ENCODE measurements around the gene PCDHA13.
"Not testable (repeated sequence)": the region's sequence is repeated elsewhere in the genome, so short reads cannot be mapped to it uniquely, and the experiment has no call there.

PCDHA13 gene, protein sequence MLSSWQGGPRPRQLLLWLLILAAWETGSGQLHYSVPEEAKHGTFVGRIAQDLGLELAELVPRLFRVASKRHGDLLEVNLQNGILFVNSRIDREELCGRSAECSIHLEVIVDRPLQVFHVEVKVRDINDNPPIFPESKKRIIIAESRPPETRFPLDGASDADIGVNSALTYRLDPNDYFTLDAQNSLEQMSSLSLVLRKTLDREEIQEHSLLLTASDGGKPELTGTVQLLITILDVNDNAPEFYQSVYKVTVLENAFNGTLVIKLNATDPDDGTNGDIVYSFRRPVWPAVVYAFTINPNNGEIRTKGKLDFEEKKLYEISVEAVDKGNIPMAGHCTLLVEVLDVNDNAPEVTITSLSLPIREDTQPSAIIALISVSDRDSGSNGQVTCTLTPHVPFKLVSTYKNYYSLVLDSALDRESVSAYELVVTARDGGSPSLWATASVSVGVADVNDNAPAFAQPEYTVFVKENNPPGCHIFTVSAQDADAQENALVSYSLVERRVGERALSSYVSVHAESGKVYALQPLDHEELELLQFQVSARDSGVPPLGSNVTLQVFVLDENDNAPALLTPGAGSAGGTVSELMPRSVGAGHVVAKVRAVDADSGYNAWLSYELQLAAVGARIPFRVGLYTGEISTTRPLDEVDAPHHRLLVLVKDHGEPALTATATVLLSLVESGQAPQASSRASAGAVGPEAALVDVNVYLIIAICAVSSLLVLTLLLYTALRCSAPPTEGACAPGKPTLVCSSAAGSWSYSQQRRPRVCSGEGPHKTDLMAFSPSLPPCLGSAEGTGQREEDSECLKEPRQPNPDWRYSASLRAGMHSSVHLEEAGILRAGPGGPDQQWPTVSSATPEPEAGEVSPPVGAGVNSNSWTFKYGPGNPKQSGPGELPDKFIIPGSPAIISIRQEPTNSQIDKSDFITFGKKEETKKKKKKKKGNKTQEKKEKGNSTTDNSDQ

DNA sequence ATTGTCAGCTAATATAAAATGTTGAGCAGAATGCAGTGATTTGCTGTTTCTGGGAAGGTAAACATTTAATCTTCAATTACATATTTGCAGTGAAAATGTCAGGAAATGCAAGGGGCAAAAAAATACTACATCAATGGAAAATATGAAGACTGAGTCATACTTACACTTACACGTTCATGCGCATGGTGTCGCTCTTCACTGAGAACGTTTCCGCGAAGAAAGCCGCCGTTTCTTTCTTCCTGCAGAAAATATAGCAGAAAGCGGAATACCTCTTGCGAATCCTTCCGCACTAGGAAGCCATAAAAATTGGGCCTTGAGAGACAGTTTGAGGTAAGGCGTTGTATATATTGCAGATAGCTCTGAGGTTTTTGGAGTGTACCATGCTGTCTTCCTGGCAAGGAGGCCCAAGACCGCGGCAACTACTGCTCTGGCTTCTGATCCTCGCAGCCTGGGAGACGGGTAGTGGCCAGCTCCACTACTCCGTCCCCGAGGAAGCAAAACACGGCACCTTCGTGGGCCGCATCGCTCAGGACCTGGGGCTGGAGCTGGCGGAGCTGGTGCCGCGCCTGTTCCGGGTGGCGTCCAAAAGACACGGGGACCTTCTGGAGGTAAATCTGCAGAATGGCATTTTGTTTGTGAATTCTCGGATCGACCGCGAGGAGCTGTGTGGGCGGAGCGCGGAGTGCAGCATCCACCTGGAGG, at the start of gene PCDHA13:
Gene PCDHA13, plus strand, starts transcription at position 236 of the 702 bp plus-strand sequence. Its CDS starts 145 bp downstream, at position 381.
- no peak for DNase-seq

DNA sequence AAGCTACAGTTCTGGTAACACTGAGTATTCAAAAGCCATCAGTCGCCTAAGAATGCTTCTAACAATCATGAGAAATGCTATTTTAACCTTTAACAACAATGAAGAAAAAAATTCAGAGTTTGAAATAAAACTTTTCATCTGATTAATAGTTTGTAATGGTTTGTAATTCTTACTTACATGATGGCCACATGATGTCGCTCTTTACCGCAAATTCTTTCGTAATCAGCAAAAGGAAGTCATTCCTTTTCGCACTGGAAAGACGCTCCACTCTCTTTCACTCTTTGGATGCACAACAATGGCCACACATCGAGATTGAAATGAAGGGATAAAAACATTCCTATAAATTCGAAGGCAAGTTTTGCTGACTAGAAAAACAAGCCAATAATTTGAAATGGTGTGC, 47.9 kb upstream of the PCDHA13 start, which contains the start of gene PCDHA7:
Gene PCDHA7, plus strand, starts transcription at position 277 of the 400 bp plus-strand sequence. Its CDS starts 115 bp downstream, at position 392.
- no peak for DNase-seq

DNA sequence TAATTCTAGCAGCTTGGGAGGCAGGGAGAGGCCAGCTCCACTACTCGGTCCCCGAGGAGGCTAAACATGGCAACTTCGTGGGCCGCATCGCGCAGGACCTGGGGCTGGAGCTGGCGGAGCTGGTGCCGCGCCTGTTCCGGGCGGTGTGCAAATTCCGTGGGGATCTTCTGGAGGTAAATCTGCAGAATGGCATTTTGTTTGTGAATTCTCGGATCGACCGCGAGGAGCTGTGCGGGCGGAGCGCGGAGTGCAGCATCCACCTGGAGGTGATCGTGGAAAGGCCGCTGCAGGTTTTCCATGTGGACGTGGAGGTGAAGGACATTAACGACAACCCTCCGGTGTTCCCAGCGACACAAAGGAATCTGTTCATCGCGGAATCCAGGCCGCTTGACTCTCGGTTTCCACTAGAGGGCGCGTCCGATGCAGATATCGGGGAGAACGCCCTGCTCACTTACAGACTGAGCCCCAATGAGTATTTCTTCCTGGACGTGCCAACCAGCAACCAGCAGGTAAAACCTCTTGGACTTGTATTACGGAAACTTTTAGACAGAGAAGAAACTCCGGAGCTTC, 47.4 kb upstream of the PCDHA13 start:
- not testable (repeated sequence) for DNase-seq

DNA sequence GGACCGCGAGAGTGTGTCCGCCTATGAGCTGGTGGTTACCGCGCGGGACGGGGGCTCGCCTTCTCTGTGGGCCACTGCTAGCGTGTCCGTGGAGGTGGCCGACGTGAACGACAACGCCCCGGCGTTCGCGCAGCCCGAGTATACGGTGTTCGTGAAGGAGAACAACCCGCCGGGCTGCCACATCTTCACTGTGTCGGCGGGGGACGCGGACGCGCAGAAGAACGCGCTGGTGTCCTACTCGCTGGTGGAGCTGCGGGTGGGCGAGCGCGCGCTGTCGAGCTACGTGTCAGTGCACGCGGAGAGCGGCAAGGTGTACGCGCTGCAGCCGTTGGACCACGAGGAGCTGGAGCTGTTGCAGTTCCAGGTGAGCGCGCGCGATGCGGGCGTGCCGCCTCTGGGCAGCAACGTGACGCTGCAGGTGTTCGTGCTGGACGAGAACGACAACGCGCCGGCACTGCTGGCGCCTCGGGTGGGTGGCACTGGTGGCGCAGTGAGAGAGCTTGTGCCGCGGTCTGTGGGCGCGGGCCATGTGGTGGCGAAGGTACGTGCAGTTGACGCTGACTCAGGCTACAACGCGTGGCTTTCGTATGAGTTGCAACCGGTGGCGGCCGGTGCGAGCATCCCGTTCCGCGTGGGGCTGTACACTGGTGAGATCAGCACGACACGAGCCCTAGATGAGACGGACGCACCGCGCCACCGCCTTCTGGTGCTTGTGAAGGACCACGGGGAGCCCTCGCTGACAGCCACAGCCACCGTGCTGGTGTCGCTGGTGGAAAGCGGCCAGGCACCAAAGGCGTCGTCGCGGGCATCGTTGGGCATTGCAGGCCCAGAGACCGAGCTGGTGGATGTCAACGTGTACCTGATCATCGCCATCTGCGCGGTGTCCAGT, 46.1 kb upstream of the PCDHA13 start:
- DNase-seq = no peak

DNA sequence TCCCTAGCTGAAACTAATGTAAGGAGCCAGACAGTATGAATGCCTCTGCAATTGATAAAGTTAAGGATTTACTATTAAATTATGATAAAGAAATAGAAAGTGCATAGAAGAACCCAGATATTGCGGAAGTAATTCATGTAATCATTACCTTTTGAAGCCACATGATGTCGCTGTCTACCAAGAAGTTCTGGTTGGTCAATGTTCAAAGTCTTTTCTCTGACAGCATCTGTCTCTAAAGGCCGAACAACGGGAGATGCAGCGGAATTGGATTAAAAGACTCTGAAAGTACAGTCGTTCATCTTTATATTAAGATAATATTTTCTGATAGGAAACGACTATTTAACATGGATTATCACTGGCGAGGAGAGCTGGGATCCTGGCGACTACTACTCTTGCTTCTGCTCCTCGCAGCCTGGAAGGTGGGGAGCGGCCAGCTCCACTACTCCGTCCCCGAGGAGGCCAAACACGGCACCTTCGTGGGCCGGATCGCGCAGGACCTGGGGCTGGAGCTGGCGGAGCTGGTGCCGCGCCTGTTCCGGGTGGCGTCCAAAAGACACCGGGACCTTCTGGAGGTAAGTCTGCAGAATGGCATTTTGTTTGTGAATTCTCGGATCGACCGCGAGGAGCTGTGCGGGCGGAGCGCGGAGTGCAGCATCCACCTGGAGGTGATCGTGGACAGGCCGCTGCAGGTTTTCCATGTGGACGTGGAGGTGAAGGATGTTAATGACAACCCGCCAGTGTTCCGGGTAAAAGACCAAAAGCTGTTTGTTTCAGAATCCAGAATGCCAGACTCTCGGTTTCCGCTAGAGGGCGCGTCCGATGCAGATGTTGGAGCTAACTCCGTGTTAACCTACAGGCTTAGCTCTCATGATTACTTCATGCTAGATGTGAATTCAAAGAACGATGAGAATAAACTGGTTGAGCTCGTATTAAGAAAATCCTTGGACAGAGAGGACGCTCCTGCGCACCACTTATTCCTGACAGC, 40.7 kb upstream of the PCDHA13 start, which contains the start of gene PCDHA8:
Gene PCDHA8, plus strand, starts transcription at position 210 of the 985 bp plus-strand sequence. Its CDS starts 135 bp downstream, at position 345.
- DNase-seq = peak; percentile 86 to 87

DNA sequence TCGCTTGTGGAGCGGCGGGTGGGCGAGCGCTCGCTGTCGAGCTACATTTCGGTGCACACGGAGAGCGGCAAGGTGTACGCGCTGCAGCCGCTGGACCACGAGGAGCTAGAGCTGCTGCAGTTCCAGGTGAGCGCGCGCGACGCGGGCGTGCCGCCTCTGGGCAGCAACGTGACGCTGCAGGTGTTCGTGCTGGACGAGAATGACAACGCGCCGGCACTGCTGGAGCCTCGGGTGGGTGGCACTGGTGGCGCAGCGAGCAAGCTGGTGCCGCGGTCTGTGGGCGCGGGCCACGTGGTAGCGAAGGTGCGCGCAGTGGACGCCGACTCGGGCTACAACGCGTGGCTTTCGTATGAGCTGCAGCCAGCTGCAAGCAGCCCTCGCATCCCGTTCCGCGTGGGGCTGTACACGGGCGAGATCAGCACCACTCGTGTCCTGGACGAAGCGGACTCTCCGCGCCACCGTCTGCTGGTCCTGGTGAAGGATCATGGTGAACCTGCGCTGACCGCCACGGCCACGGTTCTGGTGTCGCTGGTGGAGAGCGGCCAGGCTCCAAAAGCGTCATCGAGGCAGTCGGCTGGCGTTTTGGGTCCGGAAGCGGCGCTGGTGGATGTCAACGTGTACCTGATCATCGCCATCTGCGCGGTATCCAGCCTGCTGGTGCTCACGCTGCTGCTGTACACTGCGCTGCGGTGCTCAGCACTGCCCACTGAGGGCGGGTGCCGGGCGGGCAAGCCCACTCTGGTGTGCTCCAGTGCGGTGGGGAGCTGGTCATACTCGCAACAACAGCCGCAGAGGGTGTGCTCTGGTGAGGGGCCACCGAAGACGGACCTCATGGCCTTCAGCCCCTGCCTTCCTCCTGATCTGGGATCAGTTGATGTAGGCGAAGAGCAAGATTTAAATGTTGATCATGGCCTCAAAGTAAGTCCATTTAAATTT, 38.9 kb upstream of the PCDHA13 start:
- DNase-seq = no peak

DNA sequence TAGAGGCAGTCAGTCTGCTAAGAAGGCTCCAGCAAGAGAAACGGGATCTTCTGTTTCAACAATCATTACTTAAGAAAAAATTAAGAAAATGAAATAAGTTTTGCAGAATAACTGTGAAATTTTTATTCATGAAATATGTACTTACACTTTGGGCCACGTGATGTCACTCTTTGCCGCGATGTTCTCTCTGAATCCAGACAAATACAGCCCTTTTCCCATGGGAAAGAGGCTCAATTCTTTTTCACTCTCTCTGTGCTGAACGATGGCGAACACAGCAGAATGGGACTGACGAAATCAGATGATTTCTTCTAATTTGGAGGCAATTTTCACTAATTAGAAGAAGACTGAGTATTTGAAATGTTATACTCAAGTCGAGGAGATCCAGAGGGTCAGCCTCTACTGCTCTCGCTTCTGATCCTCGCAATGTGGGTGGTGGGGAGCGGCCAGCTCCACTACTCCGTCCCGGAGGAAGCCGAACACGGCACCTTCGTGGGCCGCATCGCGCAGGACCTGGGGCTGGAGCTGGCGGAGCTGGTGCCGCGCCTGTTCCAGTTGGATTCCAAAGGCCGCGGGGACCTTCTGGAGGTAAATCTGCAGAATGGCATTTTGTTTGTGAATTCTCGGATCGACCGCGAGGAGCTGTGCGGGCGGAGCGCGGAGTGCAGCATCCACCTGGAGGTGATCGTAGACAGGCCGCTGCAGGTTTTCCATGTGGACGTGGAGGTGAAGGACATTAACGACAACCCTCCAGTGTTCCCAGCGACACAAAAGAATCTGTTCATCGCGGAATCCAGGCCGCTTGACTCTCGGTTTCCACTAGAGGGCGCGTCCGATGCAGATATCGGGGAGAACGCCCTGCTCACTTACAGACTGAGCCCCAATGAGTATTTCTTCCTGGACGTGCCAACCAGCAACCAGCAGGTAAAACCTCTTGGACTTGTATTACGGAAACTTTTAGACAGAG, 33.5 kb upstream of the PCDHA13 start, which contains the start of gene PCDHA9:
Gene PCDHA9, plus strand, starts transcription at position 244 of the 964 bp plus-strand sequence. Its CDS starts 114 bp downstream, at position 358.
- DNase-seq = not testable (repeated sequence)

DNA sequence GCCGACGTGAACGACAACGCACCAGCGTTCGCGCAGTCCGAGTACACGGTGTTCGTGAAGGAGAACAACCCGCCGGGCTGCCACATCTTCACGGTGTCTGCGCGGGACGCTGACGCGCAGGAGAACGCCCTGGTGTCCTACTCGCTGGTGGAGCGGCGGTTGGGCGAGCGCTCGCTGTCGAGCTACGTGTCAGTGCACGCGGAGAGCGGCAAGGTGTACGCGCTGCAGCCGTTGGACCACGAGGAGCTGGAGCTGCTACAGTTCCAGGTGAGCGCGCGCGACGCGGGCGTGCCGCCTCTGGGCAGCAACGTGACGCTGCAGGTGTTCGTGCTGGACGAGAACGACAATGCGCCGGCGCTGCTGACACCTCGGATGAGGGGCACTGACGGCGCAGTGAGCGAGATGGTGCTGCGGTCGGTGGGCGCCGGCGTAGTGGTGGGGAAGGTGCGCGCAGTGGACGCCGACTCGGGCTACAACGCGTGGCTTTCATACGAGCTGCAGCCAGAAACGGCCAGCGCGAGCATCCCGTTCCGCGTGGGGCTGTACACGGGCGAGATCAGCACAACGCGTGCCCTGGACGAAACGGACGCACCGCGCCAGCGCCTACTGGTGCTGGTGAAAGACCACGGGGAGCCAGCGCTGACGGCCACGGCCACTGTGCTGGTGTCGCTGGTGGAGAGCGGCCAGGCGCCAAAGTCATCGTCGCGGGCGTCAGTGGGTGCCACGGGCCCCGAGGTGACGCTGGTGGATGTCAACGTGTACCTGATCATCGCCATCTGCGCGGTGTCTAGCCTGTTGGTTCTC, 31.9 kb upstream of the PCDHA13 start:
- DNase-seq = not testable (repeated sequence)

DNA sequence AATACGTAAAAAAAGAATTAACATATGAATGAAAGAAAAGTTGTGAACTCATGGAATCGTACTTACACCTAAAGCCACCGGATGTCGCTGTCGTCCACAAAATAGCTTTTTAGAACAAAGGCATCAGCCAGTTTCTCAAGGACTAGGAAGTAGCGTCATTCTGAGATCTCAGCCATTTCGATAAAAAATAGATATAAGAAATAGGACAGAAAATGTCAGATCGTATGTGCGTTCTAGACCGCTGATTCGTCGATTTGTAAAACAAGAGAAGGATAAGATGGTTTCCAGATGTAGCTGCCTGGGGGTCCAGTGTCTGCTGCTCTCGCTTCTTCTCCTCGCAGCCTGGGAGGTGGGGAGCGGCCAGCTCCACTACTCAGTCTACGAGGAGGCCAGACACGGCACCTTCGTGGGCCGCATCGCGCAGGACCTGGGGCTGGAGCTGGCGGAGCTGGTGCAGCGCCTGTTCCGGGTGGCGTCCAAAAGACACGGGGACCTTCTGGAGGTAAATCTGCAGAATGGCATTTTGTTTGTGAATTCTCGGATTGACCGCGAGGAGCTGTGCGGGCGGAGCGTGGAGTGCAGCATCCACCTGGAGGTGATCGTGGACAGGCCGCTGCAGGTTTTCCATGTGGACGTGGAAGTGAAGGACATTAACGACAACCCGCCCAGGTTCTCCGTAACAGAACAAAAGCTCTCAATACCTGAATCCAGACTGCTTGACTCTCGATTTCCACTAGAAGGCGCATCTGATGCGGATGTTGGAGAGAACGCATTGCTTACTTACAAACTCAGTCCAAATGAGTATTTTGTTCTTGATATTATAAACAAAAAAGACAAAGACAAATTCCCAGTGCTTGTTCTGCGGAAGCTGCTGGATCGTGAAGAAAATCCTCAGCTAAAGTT, 25.9 kb upstream of the PCDHA13 start, which contains the start of gene PCDHA10:
Gene PCDHA10, plus strand, starts transcription at position 126 of the 903 bp plus-strand sequence. Its CDS starts 152 bp downstream, at position 278.
- DNase-seq = peak; percentile 21 to 53

DNA sequence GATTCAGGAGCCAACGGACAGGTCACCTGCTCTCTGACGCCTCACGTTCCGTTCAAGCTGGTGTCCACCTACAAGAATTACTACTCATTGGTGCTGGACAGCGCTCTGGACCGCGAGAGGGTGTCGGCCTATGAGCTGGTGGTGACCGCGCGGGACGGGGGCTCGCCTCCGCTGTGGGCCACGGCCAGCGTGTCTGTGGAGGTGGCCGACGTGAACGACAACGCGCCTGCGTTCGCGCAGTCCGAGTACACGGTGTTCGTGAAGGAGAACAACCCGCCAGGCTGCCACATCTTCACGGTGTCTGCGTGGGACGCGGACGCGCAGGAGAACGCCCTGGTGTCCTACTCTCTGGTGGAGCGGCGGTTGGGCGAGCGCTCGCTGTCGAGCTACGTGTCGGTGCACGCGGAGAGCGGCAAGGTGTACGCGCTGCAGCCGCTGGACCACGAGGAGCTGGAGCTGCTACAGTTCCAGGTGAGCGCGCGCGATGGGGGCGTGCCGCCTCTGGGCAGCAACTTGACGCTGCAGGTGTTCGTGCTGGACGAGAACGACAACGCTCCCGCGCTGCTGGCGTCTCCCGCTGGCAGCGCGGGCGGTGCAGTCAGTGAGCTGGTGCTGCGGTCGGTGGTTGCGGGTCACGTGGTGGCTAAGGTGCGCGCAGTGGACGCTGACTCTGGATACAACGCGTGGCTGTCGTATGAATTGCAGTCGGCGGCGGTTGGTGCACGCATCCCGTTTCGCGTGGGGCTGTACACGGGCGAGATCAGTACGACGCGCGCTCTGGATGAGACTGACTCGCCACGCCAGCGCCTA, 24.5 kb upstream of the PCDHA13 start:
- no peak for DNase-seq

DNA sequence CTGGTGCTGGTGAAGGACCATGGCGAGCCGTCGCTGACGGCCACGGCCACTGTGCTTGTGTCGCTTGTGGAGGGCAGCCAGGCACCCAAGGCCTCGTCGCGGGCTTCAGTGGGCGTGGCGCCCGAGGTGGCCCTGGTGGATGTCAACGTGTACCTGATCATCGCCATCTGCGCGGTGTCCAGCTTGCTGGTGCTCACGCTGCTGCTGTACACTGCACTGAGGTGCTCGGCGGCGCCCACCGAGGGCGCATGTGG, 24.0 kb upstream of the PCDHA13 start:
- no peak for DNase-seq

DNA sequence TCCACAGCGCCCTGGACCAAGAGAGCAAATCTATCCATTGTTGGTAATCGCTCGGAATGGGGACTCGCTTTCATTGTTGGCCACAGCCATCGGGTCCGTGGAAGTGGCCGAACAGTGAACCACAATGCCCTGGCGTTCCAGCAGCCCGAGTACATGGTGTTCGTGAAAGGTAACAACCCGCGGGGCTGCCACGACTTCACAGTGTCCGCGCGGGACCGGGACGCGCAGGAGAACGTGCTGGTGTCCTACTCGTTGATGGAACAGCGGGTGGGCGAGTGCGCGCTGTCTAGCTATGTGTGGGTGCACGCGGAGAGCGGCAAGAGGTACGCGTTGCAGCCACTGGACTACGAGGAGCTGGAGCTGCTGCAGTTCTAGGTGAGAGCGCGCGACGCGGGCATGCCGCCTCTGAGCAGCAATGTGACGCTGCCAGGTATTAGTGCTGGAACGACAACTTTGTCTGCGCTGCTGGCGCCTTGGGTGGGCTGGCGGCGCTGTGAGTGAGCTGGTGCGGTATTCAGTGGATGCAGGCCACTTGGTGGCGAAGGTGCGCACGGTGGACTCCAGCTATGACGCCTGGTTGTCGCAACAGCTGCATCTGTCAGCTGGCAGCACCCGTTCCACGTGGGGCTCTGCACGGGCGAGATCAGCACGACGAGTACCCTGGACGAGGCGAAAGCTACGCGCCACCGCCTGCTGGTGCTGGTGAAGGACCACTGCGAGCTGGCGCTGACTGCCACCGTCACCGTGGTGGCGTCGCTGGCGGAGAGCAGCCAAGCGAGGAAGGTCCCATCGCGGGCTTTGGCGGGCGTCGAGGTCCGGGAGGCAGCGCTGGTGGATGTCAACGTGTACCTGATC, 19.3 kb upstream of the PCDHA13 start:
- no peak for DNase-seq

DNA sequence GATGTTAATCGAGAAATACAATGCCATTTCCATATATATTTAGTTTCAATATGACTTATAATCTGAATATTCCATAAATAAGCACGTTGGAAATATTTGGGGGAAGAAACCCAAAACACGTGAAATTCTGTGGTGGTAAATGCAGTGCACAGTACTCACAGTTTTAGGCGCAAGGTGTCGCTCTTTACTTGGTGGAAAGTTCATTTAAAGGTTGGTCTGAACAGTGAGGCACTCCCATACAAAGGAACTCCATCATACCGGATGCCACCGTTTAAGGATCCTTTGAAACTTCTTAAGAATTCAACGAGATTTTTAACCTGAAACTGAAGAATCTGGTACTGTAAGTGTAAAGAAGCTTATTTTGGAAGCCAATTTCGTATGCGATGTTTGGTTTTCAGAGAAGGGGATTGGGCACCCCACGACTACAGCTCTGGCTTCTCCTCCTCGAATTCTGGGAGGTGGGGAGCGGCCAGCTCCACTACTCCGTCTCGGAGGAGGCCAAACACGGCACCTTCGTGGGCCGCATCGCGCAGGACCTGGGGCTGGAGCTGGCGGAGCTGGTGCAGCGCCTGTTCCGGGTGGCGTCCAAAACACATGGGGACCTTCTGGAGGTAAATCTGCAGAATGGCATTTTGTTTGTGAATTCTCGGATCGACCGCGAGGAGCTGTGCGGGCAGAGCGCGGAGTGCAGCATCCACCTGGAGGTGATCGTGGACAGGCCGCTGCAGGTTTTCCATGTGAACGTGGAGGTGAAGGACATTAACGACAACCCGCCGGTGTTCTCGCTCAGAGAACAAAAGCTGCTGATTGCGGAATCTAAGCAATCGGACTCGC, 13.0 kb upstream of the PCDHA13 start, which contains the start of gene PCDHA11:
Gene PCDHA11, plus strand, starts transcription at position 237 of the 834 bp plus-strand sequence. Its CDS starts 147 bp downstream, at position 384.
- no peak for DNase-seq
